HL-60 (cell line): ENCODE data around the gene ITPA.

Experiments used
- DNase-seq, 2 experiments: peaks; one replicate each; pipeline ENCODE4 v3.0.0-alpha.2; 2010 to 2020; ENCODE audit warnings: low read depth in 1 of 2, low spot score in 1 of 2
- H3K27ac ChIP-seq: fragments of 250-450 bp; sonication (Bioruptor Pico); replicated peaks from 2 replicates; pipeline ENCODE4 v1.5.1; 2020; ENCODE audit warnings: mild to moderate bottlenecking, moderate library complexity
- H3K27me3 ChIP-seq: fragments of 250-450 bp; sonication (Bioruptor Pico); 2 replicates; pipeline ENCODE4 v1.5.1; 2021; ENCODE audit warnings: mild to moderate bottlenecking, moderate library complexity; ENCODE audit not compliant: insufficient read depth, poor library complexity, severe bottlenecking
- H3K4me3 ChIP-seq: replicated peaks from 2 replicates; pipeline ENCODE4 v1.5.1; 2011; ENCODE audit warnings: mild to moderate bottlenecking, control low read depth, low read length; ENCODE audit not compliant: insufficient read depth
- GABPA ChIP-seq: IDR thresholded peaks from 2 replicates; pipeline ENCODE4 v1.6.1; 2012; ENCODE audit warnings: low read depth
- POLR2AphosphoS5 ChIP-seq: IDR thresholded peaks from 2 replicates; pipeline ENCODE4 v1.6.1; 2012; ENCODE audit warnings: low read depth
- SPI1 ChIP-seq: IDR thresholded peaks from 2 replicates; pipeline ENCODE4 v1.6.1; 2012; ENCODE audit warnings: low read depth, mild to moderate bottlenecking, borderline replicate concordance
- TF ChIP-seq, protein P1 (sequence below): IDR thresholded peaks from one replicate; pipeline ENCODE4 v1.5.1; 2011; ENCODE audit warnings: low read length, control low read depth, inconsistent platforms; ENCODE audit not compliant: insufficient read depth
- TF ChIP-seq, protein P2 (sequence below): IDR thresholded peaks from 2 replicates; pipeline ENCODE4 v1.6.1; 2012; ENCODE audit warnings: low read depth; ENCODE audit not compliant: insufficient replicate concordance

ITPA gene

DNA sequence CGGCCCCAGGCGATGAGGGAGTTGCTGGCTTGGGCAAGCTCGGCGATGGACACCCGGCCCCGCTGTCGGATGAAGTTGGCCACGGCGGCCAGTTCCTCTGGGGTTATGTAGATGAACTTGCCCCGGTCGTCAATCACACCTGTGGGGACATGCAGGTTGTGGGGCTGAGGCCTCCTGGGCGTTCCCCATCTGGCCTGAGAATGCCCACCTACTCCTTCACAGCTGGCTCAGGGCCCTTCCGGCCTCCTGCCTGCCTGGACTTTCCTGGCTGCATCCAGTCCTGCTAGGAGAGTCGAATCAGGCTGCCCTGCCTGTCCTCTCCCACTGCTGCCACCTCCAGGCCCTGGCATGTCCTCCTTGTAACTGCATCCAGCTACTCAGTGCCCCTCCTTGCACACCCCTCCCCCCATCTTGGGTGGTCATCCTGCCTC, 18.6 kb upstream of the ITPA start:
- no peak for DNase-seq
- no peaks in the 10 kb centered on the region for H3K27me3 ChIP-seq
- no peak overlapping the region for H3K27ac ChIP-seq
- H3K4me3 ChIP-seq = no peak overlapping the region
- TF ChIP-seq, protein P1, sequence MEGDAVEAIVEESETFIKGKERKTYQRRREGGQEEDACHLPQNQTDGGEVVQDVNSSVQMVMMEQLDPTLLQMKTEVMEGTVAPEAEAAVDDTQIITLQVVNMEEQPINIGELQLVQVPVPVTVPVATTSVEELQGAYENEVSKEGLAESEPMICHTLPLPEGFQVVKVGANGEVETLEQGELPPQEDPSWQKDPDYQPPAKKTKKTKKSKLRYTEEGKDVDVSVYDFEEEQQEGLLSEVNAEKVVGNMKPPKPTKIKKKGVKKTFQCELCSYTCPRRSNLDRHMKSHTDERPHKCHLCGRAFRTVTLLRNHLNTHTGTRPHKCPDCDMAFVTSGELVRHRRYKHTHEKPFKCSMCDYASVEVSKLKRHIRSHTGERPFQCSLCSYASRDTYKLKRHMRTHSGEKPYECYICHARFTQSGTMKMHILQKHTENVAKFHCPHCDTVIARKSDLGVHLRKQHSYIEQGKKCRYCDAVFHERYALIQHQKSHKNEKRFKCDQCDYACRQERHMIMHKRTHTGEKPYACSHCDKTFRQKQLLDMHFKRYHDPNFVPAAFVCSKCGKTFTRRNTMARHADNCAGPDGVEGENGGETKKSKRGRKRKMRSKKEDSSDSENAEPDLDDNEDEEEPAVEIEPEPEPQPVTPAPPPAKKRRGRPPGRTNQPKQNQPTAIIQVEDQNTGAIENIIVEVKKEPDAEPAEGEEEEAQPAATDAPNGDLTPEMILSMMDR = no peak
- TF ChIP-seq, protein P2, sequence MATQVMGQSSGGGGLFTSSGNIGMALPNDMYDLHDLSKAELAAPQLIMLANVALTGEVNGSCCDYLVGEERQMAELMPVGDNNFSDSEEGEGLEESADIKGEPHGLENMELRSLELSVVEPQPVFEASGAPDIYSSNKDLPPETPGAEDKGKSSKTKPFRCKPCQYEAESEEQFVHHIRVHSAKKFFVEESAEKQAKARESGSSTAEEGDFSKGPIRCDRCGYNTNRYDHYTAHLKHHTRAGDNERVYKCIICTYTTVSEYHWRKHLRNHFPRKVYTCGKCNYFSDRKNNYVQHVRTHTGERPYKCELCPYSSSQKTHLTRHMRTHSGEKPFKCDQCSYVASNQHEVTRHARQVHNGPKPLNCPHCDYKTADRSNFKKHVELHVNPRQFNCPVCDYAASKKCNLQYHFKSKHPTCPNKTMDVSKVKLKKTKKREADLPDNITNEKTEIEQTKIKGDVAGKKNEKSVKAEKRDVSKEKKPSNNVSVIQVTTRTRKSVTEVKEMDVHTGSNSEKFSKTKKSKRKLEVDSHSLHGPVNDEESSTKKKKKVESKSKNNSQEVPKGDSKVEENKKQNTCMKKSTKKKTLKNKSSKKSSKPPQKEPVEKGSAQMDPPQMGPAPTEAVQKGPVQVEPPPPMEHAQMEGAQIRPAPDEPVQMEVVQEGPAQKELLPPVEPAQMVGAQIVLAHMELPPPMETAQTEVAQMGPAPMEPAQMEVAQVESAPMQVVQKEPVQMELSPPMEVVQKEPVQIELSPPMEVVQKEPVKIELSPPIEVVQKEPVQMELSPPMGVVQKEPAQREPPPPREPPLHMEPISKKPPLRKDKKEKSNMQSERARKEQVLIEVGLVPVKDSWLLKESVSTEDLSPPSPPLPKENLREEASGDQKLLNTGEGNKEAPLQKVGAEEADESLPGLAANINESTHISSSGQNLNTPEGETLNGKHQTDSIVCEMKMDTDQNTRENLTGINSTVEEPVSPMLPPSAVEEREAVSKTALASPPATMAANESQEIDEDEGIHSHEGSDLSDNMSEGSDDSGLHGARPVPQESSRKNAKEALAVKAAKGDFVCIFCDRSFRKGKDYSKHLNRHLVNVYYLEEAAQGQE = no peak
- TF ChIP-seq POLR2AphosphoS5 = no peak
- TF ChIP-seq SPI1 = no peak
- TF ChIP-seq GABPA = no peak

DNA sequence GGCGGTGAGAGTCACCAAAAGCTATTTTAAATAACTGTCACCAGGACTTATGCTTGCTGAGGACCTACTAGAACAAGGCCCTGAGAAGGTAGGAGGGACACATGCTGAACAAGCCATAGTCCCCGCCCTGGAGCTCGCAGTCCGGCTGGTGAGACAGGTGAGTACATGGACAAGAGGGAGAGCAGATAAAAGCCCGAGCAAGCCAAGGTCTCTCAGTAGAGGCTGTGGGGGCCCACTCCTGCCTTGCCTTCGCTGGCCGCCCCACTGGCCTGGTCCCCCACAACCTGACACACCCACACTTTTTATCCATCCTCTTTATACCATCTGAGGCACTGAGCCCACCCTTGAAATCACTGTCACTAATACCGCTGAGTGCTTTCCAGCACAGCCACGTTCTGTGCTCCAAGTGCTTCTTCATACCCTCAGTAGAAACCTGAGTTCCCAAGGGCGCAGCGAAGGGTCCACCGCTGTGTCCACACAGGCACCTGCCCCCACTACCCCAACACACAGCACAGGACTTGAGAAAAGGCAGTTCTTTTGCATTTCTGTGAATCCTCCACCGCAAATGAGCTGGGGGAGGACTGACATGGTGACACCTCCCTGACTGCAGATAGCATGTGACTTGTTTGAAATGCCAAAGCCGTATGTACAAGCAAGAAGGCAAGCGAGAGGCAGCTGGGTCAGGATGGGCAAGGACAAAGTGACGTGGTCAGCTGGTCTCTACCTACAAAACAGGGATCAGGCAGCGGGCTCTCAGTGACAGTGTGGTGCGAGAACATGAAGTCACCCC, 16.9 kb upstream of the ITPA start:
- Histone ChIP-seq H3K27ac (no peak overlapping the region), H3K4me3 (no peak overlapping the region), H3K27me3 (no peaks in the 10 kb centered on the region)
- DNase-seq = no peak
- TF ChIP-seq, protein P2 = no peak
- TF ChIP-seq, protein P1 = no peak
- TF ChIP-seq POLR2AphosphoS5 (no peak), GABPA (no peak), SPI1 (no peak)

DNA sequence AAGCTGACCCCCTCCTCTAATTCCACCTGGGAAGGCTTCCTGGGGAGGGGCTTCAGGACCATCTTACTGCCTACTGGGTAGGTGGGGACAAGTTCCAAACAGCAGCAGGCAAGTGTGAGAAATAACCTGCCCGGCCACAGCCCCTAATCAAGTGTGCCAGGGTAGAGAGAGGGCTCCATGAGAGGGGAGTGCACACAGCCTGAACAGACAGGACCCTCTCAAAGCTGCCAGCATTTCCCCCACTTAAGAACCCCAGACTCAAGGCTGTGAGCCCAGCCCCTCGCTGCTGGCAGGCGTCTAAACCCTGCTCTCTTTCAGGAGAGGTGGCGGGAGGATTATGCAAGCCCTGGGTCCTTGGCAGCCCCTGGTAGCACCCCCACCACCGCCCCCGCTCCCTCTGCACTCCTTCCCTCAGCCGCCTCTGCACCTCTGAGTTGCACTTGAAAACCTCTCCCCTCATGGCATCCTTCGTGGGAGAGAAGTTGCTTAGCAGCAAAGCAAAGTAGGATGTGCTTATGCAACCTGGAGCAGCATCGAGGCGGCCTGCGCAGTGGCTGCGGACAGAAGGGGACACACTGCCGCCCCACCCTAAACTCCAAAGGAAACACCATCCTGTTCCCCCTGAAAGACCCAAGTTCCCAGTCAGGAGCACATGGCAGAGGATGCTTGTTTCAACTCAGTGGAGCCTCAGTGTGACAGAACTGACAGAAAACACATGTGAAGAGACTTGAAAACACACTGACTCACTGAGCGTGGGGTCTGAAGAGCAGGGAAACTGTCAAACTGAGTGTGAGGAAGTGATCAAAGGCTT, 15.3 kb upstream of the ITPA start:
- DNase-seq = no peak
- H3K4me3 ChIP-seq = no peak overlapping the region

More for the DNA sequence above, 15.3 kb upstream of the ITPA start:
- no peak for TF ChIP-seq SPI1
- TF ChIP-seq, protein P2 = no peak
- no peak for TF ChIP-seq GABPA
- TF ChIP-seq POLR2AphosphoS5 = no peak
- TF ChIP-seq, protein P1 = no peak
- Histone ChIP-seq H3K27me3 (no peaks in the 10 kb centered on the region), H3K27ac (no peak overlapping the region)
